ENCODE measurements around the gene SERTAD2.

SERTAD2 gene

DNA sequence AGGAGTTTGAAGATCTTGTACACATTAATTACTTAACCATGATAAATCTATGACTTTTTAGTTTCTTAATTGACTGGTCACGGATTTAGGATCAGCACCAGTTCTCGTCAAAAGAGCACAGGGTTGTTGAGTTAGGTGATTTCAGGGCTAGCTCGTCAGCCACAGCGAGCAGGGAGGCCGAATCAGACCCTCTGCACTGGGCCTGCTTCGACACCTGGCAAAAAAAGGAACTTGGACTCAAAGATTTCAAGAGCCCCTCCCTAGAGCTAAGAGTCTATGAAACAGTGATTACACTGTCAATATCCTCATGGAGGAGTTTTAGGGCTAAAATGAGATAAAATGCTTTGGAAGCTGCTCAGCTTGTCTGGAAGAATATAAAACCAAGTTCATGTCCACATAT is 4.6 kb upstream of the SERTAD2 start:
- H3K27ac ChIP-seq = no peak overlapping the region
- no peak for TF ChIP-seq ZFX (IDR thresholded peaks at IDR 0.05)
- TF ChIP-seq, protein P1, sequence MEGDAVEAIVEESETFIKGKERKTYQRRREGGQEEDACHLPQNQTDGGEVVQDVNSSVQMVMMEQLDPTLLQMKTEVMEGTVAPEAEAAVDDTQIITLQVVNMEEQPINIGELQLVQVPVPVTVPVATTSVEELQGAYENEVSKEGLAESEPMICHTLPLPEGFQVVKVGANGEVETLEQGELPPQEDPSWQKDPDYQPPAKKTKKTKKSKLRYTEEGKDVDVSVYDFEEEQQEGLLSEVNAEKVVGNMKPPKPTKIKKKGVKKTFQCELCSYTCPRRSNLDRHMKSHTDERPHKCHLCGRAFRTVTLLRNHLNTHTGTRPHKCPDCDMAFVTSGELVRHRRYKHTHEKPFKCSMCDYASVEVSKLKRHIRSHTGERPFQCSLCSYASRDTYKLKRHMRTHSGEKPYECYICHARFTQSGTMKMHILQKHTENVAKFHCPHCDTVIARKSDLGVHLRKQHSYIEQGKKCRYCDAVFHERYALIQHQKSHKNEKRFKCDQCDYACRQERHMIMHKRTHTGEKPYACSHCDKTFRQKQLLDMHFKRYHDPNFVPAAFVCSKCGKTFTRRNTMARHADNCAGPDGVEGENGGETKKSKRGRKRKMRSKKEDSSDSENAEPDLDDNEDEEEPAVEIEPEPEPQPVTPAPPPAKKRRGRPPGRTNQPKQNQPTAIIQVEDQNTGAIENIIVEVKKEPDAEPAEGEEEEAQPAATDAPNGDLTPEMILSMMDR (conservative IDR thresholded peaks at IDR 0.05) = no peak

DNA sequence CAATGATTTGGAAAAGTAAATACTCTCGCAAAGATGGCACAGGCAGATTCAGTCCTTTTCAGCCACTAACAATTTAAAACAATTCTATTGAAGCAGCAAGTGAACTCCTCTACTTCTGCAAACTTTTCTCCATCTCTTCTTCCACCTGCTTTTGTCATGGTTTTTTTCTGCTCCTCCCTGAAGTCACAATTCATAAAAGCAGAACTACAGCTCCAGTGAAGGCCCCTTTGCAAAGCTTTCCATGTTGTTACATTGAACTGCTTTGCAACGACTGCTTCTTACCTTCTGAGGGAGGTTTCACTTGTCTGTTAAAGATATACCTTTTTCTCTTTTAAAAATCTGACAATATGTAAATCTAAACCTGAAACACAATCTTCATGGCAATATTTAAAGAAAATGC is 3.7 kb upstream of the SERTAD2 start:
- no peak for TF ChIP-seq ZFX (IDR thresholded peaks at IDR 0.05)
- TF ChIP-seq, protein P1 (conservative IDR thresholded peaks at IDR 0.05) = no peak
- H3K27ac ChIP-seq = no peak overlapping the region

DNA sequence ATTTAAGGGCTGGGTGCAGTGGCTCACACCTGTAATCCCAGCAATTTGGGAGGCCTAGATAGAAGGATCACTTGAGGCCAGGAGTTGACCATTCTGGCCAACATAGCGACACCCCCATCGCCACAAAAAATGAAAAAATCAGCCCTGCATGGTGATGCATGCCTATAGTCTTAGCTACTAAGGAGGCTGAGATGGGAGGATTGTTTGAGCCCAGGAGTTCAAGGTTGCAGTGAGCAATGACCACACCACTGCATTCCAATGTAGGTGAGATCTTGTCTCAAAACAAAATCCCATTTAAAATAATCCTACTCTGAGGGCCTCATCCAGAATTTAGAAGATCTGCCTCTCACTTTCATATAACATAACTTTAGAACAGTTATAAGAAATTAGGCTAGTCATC is 2.7 kb upstream of the SERTAD2 start:
- TF ChIP-seq, protein P1 (conservative IDR thresholded peaks at IDR 0.05) = no peak
- no peak for TF ChIP-seq ZFX (IDR thresholded peaks at IDR 0.05)
- H3K27ac ChIP-seq = no peak overlapping the region

DNA sequence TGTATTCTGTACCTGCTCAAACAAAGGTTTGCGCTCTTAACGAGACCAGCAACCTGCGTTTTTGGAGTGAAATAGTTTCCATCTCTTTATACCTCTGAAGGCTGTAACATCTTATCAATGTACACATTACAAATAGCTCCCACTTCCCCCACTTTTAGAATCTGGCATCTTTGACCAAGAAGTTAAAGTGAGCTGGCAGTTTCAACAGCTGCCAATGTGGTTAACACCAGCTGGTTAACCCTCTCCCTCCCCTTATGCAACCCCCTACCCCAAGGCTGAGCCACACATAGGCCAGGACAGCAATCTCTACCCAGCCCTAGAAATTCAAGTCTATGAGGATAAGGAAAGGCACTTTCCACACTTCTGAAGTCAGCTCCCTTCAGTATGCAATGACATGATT is 2.2 kb upstream of the SERTAD2 start:
- H3K27ac ChIP-seq = no peak overlapping the region

DNA sequence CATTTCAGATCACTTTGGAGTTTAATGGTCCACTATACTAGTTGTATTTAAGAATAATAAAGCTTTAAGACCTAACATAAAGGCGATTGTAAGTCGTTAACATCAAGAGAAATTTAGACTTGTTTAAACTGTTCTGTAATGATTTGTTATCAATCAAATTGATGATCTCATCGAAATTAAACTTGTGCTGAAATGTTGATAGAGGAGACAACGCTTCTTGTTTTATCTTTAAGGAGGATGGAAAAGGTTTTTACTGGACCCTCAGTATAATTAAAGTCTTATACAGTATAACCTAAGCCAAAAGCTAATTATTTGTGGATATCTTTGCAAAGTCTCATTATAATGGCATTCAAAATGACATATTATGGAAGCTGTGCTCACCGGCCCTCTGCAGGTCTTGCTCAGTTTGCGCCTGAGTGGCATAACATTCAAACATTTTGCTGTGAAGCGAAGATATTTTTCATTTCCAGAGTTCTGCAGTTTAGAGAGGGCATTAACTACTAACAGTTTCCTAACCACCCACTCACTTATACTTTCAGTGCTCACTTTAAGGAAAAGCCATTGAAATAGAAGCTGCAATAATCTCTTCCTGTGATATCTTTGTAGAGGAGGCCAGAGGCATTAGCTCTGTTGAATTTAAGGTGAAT is 1.4 kb upstream of the SERTAD2 start:
- H3K27ac ChIP-seq = no peak overlapping the region
- no peak for TF ChIP-seq ZFX (IDR thresholded peaks at IDR 0.05)
- TF ChIP-seq, protein P1 (conservative IDR thresholded peaks at IDR 0.05) = peak; percentile 29

More for the DNA sequence above, 2.2 kb upstream of the SERTAD2 start:
- TF ChIP-seq ZFX (IDR thresholded peaks at IDR 0.05) = no peak
- TF ChIP-seq, protein P1 (conservative IDR thresholded peaks at IDR 0.05) = no peak

DNA sequence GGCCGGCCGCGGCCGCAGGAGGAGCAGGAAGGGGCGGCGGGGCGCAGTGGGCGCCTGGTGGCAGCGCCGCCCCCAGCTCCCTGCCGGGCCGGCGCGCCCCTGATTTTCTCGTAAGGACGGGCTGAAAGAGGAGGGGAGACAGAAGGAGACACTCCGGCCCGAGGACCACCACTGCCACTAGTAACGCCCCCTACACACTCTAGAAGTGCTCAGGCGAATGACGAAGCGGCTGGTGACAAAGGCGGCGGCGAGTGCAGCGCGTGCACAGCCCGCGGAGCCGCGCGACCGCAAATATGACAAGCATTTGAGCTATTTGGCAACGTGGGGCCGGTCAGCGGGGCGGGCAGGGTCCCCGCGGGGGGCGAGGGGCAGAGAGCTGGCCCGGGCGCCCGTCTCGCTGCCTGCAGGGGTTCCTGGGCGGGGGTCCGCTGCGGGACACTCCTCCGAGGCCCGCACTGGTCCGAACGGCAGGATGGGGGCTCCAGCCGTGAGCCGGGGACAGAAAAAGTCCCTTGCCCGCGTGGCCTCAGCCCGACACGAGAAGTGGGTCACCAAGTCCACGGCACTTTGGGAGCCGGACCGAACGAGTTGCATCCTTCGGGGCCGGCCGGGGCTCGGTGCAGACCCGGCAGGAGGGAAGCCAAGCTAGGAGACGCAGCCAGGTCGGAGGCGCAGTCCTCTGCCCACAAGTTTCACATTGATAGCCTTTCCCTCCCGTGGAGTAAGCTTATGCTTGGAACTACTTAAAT is 524 bp upstream of the SERTAD2 start:
- TF ChIP-seq ZFX (IDR thresholded peaks at IDR 0.05) = no peak
- TF ChIP-seq, protein P1 (conservative IDR thresholded peaks at IDR 0.05) = 0 out of 2 replicates have a peak, but pooled peaks have one; percentile 3

More for the DNA sequence above, 524 bp upstream of the SERTAD2 start:
- peak overlapping the region; percentile 89 for H3K27ac ChIP-seq

Measured in C4-2B (cell line).